Endodermal cell (in vitro differentiated cells): ENCODE results near the gene FREM2. TPM values are rescaled to one million over a fixed set of nuclear protein-coding genes. Genes with fewer than 3 reads are reported as not detected.

Experiments used
- DNase-seq: peaks from one replicate; pipeline ENCODE4 v3.0.0-alpha.2; 2017
- H3K27ac ChIP-seq: 2 replicates; pipeline ENCODE4 v1.5.1; 2013; ENCODE audit warnings: mild to moderate bottlenecking, low read depth, low read length, moderate library complexity
- H3K27me3 ChIP-seq: 2 replicates; pipeline ENCODE4 v1.6.1; 2013; ENCODE audit warnings: mild to moderate bottlenecking, low read length, moderate library complexity; ENCODE audit not compliant: insufficient read depth, control insufficient read depth, poor library complexity, severe bottlenecking
- H3K36me3 ChIP-seq: 2 replicates; pipeline ENCODE4 v1.7.0; 2013; ENCODE audit warnings: mild to moderate bottlenecking, low read length, moderate library complexity; ENCODE audit not compliant: control insufficient read depth, insufficient read depth
- H3K4me1 ChIP-seq: one replicate; pipeline ENCODE4 v1.7.0; 2013; ENCODE audit warnings: low read length; ENCODE audit not compliant: control insufficient read depth, insufficient read depth
- H3K4me3 ChIP-seq: 2 replicates; pipeline ENCODE4 v1.5.1; 2013; ENCODE audit warnings: mild to moderate bottlenecking, low read length, moderate library complexity
- H3K9ac ChIP-seq: 2 replicates; pipeline ENCODE4 v1.6.1; 2013; ENCODE audit warnings: mild to moderate bottlenecking, low read length, moderate library complexity; ENCODE audit not compliant: poor library complexity, severe bottlenecking; ENCODE audit errors: extremely low read depth
- H3K9me3 ChIP-seq: 2 replicates; pipeline ENCODE4 v1.6.1; 2013; ENCODE audit warnings: mild to moderate bottlenecking, low read length, moderate library complexity; ENCODE audit not compliant: control insufficient read depth
- H3K27ac Mint-ChIP-seq: 2 replicates; pipeline ENCODE4 v1.8.0; 2020; ENCODE audit warnings: mixed read lengths
- H3K27me3 Mint-ChIP-seq: 2 replicates; pipeline ENCODE4 v1.8.0; 2021; ENCODE audit warnings: mild to moderate bottlenecking, mixed read lengths; ENCODE audit not compliant: insufficient read depth
- H3K36me3 Mint-ChIP-seq: 2 replicates; pipeline ENCODE4 v1.8.0; 2020; ENCODE audit warnings: low read depth, mixed read lengths
- H3K4me1 Mint-ChIP-seq: 2 replicates; pipeline ENCODE4 v1.8.0; 2020; ENCODE audit warnings: mixed read lengths
- H3K4me3 Mint-ChIP-seq: 2 replicates; pipeline ENCODE4 v1.8.0; 2020; ENCODE audit warnings: mild to moderate bottlenecking, moderate library complexity, mixed read lengths
- H3K9me3 Mint-ChIP-seq: 2 replicates; pipeline ENCODE4 v1.8.0; 2020; ENCODE audit warnings: mild to moderate bottlenecking, mixed read lengths
- CTCF ChIP-seq: fragments of 200-600 bp; sonication (generic); conservative IDR thresholded peaks from 2 replicates; pipeline ENCODE4 v1.5.0; 2021; ENCODE audit warnings: antibody characterized with exemption, mild to moderate bottlenecking
- WGBS, 2 experiments: methylation state at CpG; one replicate each; pipeline versions ENCODE4 v1.1.5 to v1.1.7; 2013; ENCODE audit warnings: missing lambda C conversion rate in 2 of 2, mixed read lengths in 1 of 2; ENCODE audit not compliant: insufficient coverage in 1 of 2, insufficient read length in 1 of 2; 5-methylcytosine and 5-hydroxymethylcytosine counted together
- total RNA-seq, 2 donors: library from RNA; stranded (reverse); fragmentation: NEBNext Ultra II Directional in 1 of 2; extraction: Animal tissue kit (Norgen Biotek cat#: 25700) in 1 of 2; gene quantifications; 2 replicates in 1 of 2; 3 replicates in 1 of 2; pipeline ENCODE4 v1.2.1, GENCODE V29; 2021

FREM2 gene
- total RNA-seq, 2 donors from 2014 or later = 20.4 to 28.4 TPM

- WGBS, 2 experiments = no CpG with 5 or more reads among the region's 1 CpG
- Mint-ChIP-seq H3K4me3 (no peak overlapping the region), H3K9me3 (no peaks in the 10 kb centered on the region), H3K27ac (no peak overlapping the region), H3K27me3 (no peaks in the 10 kb centered on the region), H3K36me3 (no peaks in the 10 kb centered on the region), H3K4me1 (no peaks in the 10 kb centered on the region)
- Histone ChIP-seq H3K27ac (no peak overlapping the region), H3K9me3 (no peaks in the 10 kb centered on the region), H3K36me3 (no peaks in the 10 kb centered on the region), H3K4me1 (no peaks in the 10 kb centered on the region), H3K27me3 (no peaks in the 10 kb centered on the region), H3K9ac (no peak overlapping the region), H3K4me3 (no peak overlapping the region)
- TF ChIP-seq CTCF = no peak
- DNase-seq = no peak
Measured at GRCh38 chr13:38922170-38922569, 235.3 kb downstream of the FREM2 start.

DNA sequence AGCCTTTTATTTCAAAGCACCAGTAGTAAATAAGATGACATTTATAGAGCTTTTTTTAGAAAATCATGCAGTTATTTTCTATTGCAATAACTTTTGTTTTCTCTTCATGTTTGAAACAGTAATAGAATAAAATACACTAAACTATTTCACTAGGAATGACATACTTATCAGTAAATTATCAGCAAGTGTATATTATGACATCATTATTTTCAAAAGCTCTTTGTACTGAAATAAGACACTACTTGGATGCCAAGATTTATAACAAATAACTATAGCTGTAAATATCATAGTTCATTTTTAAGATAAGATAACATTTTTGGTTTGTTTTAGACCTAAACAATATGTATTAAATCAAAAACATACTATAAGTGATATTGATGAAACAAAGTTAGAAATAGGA is 246.9 kb downstream of the FREM2 start:
- Mint-ChIP-seq H3K9me3 (no peaks in the 10 kb centered on the region), H3K4me3 (no peak overlapping the region), H3K27ac (no peak overlapping the region), H3K27me3 (no peaks in the 10 kb centered on the region), H3K4me1 (peaks cover 8% of the 10 kb centered on the region), H3K36me3 (no peaks in the 10 kb centered on the region)
- Histone ChIP-seq H3K9ac (no peak overlapping the region), H3K9me3 (no peaks in the 10 kb centered on the region), H3K27me3 (no peaks in the 10 kb centered on the region), H3K27ac (no peak overlapping the region), H3K36me3 (no peaks in the 10 kb centered on the region), H3K4me3 (no peak overlapping the region), H3K4me1 (no peaks in the 10 kb centered on the region)
- DNase-seq = no peak
- TF ChIP-seq CTCF = no peak
